Measurements from ENCODE around the gene UBA1.

DNA sequence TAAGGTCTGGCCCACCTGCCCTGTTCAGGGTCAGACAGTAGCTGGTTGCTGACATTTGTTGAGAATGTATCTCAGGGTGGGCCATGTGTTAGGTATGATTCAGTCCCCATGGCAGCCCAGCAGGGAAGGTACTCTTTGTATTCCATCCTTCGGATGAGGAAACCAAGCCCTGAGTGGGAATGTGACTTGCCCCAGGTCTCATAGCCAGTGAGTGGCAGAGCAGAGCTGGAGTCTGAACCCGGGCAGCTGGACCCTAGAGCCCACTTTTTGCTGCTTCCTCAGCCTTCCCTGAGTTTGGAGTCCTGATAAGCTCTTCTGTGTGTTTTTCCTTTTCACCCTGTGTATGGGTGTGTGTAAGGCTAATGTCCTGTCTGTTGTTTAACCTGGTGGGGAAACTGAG, 21.6 kb upstream of the UBA1 start:
- TF ChIP-seq, protein P1, sequence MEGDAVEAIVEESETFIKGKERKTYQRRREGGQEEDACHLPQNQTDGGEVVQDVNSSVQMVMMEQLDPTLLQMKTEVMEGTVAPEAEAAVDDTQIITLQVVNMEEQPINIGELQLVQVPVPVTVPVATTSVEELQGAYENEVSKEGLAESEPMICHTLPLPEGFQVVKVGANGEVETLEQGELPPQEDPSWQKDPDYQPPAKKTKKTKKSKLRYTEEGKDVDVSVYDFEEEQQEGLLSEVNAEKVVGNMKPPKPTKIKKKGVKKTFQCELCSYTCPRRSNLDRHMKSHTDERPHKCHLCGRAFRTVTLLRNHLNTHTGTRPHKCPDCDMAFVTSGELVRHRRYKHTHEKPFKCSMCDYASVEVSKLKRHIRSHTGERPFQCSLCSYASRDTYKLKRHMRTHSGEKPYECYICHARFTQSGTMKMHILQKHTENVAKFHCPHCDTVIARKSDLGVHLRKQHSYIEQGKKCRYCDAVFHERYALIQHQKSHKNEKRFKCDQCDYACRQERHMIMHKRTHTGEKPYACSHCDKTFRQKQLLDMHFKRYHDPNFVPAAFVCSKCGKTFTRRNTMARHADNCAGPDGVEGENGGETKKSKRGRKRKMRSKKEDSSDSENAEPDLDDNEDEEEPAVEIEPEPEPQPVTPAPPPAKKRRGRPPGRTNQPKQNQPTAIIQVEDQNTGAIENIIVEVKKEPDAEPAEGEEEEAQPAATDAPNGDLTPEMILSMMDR (conservative IDR thresholded peaks at IDR 0.05 in 1 of 2, IDR thresholded peaks at IDR 0.05 in 1 of 2; ENCODE audit: extremely low read depth in 1 of 2, insufficient read depth in 1 of 2, low read depth in 1 of 2, low read length in 2 of 2) = no peak
- no peak for TF ChIP-seq EZH2 (IDR thresholded peaks at IDR 0.05; ENCODE audit: borderline replicate concordance, low read length)
